ENCODE results near the gene SUOX. TPM values are rescaled to one million over a fixed set of nuclear protein-coding genes. Genes with fewer than 3 reads are reported as not detected.
"Not testable (repeated sequence)": the region's sequence is repeated elsewhere in the genome, so short reads cannot be mapped to it uniquely, and the experiment has no call there.

SUOX gene
- total RNA-seq, 2 donors from 2014 or later = 23.6 to 49.6 TPM

- H3K36me3 ChIP-seq = peaks cover 5 to 46% of the 10 kb centered on the region in 2 donors
- intact Hi-C loops (cut with DNase I) = loop anchor here (5.0 to 10.0 kb wide), 2 partner anchors 39 to 111 kb away; partner anchors contain the start of gene PA2G4
- no peak for TF ChIP-seq CTCF (IDR thresholded peaks at IDR 0.05)
- no peak for TF ChIP-seq POLR2AphosphoS5 (IDR thresholded peaks at IDR 0.05)
- no peak for TF ChIP-seq POLR2A (IDR thresholded peaks at IDR 0.05)
Measured at GRCh38 chr12:55993230-55993853, 3.7 kb upstream of the SUOX start.

GRCh38 chr12:55995366-55995765 lies 1.7 kb upstream of the SUOX start:
- TF ChIP-seq POLR2A (IDR thresholded peaks at IDR 0.05) (no peak), POLR2AphosphoS5 (IDR thresholded peaks at IDR 0.05) (no peak)
- intact Hi-C loops (cut with DNase I) = loop anchor here (5.0 to 10.0 kb wide), 2 partner anchors 47 to 109 kb away; partner anchors contain the start of genes PA2G4 and RPS26
- WGBS = 77% methylated on average over 8 of the region's 8 CpGs

More at GRCh38 chr12:55993230-55993853, 3.7 kb upstream of the SUOX start:
- no peak overlapping the region for H3K4me3 ChIP-seq
- H3K27ac ChIP-seq = no peak overlapping the region
- no peaks in the 10 kb centered on the region for H3K9me3 ChIP-seq
- DNase-seq (ENCODE audit: low spot score) = no peak
- peaks cover 6% of the 10 kb centered on the region for H3K4me1 ChIP-seq (replicated peaks)
- WGBS = 65% methylated on average over 4 of the region's 4 CpGs
- H3K27me3 ChIP-seq (replicated peaks; ENCODE audit: insufficient read depth) = no peaks in the 10 kb centered on the region

GRCh38 chr12:55996201-55996714 lies 818 bp upstream of the SUOX start:
- WGBS = 31% methylated on average over 14 of the region's 14 CpGs
- DNase-seq (ENCODE audit: low spot score) = peak; percentile 42
- intact Hi-C loops (cut with DNase I) = loop anchor here (5.0 to 10.0 kb wide), 2 partner anchors 46 to 109 kb away; partner anchors contain the start of genes PA2G4 and RPS26

More at GRCh38 chr12:55995366-55995765, 1.7 kb upstream of the SUOX start:
- H3K27ac ChIP-seq = no peak overlapping the region
- peaks cover 5 to 34% of the 10 kb centered on the region in 2 donors for H3K36me3 ChIP-seq
- no peaks in the 10 kb centered on the region for H3K9me3 ChIP-seq
- H3K27me3 ChIP-seq (replicated peaks; ENCODE audit: insufficient read depth) = no peaks in the 10 kb centered on the region
- H3K4me3 ChIP-seq = no peak overlapping the region
- H3K4me1 ChIP-seq (replicated peaks) = peaks cover 6% of the 10 kb centered on the region
- DNase-seq (ENCODE audit: low spot score) = no peak

GRCh38 chr12:55997535-55997859 lies 421 bp downstream of the SUOX start:
- DNase-seq (ENCODE audit: low spot score) = no peak
- 3% methylated on average over 5 of the region's 5 CpGs for WGBS

More at GRCh38 chr12:55996201-55996714, 818 bp upstream of the SUOX start:
- H3K27ac ChIP-seq = peak overlapping the region; percentile 81 to 82
- H3K36me3 ChIP-seq = peaks cover 5 to 25% of the 10 kb centered on the region in 2 donors
- no peaks in the 10 kb centered on the region for H3K9me3 ChIP-seq
- no peak for TF ChIP-seq POLR2A (IDR thresholded peaks at IDR 0.05)
- peak; percentile 63 for TF ChIP-seq POLR2AphosphoS5 (IDR thresholded peaks at IDR 0.05)
- peak; percentile 68 to 93 (median 82) for TF ChIP-seq CTCF (IDR thresholded peaks at IDR 0.05)
- peaks cover 6% of the 10 kb centered on the region for H3K4me1 ChIP-seq (replicated peaks)
- H3K27me3 ChIP-seq (replicated peaks; ENCODE audit: insufficient read depth) = no peaks in the 10 kb centered on the region
- peak overlapping the region; percentile 51 to 71 for H3K4me3 ChIP-seq

GRCh38 chr12:55999522-55999921 lies 2.4 kb downstream of the SUOX start:
- not testable (repeated sequence) for DNase-seq (ENCODE audit: low spot score); H3K4me1 ChIP-seq (replicated peaks); H3K36me3 ChIP-seq; H3K27ac ChIP-seq; H3K4me3 ChIP-seq; H3K27me3 ChIP-seq (replicated peaks; ENCODE audit: insufficient read depth); H3K9me3 ChIP-seq
- intact Hi-C loops (cut with DNase I) = loop anchor here (5.0 to 10.0 kb wide), 2 partner anchors 43 to 105 kb away; partner anchors contain the start of genes PA2G4 and RPS26
- WGBS = 77% methylated on average over 6 of the region's 6 CpGs

More at GRCh38 chr12:55997535-55997859, 421 bp downstream of the SUOX start:
- Histone ChIP-seq H3K27ac (peak overlapping the region; percentile 81 to 82), H3K9me3 (no peaks in the 10 kb centered on the region), H3K4me1 (replicated peaks) (peaks cover 6% of the 10 kb centered on the region), H3K27me3 (replicated peaks; ENCODE audit: insufficient read depth) (no peaks in the 10 kb centered on the region), H3K36me3 (peaks cover 0 to 13% of the 10 kb centered on the region in 2 donors), H3K4me3 (peak overlapping the region; percentile 51 to 71)
- intact Hi-C loops (cut with DNase I) = loop anchor here (5.0 to 10.0 kb wide), 2 partner anchors 45 to 107 kb away; partner anchors contain the start of genes PA2G4 and RPS26
- TF ChIP-seq POLR2AphosphoS5 (IDR thresholded peaks at IDR 0.05) = no peak
- TF ChIP-seq POLR2A (IDR thresholded peaks at IDR 0.05) = no peak
- TF ChIP-seq CTCF (IDR thresholded peaks at IDR 0.05) = no peak

- H3K27ac ChIP-seq; DNase-seq (ENCODE audit: low spot score); H3K27me3 ChIP-seq (replicated peaks; ENCODE audit: insufficient read depth); H3K4me1 ChIP-seq (replicated peaks); H3K36me3 ChIP-seq; H3K4me3 ChIP-seq; H3K9me3 ChIP-seq: not testable (repeated sequence)
- intact Hi-C loops (cut with DNase I) = loop anchor here (5.0 to 10.0 kb wide), 2 partner anchors 42 to 105 kb away; partner anchors contain the start of genes PA2G4 and RPS26
- whole genome bisulfite sequencing = 93% methylated on average over 28 of the region's 33 CpGs
Measured at GRCh38 chr12:55999999-56000540, 3.0 kb downstream of the SUOX start.

Data from prostate gland (tissue), 2 donors.